GM12892 (cell line): Measurements from ENCODE around the gene RPS6KB2.

ENCODE experiments used
- POLR2A ChIP-seq: IDR thresholded peaks from 2 replicates; pipeline ENCODE4 v1.6.1; 2011; ENCODE audit warnings: low read depth, low read length, control low read depth
- POLR2AphosphoS5 ChIP-seq: IDR thresholded peaks from 2 replicates; pipeline ENCODE4 v1.6.1; 2011; ENCODE audit warnings: low read depth, low read length, control low read depth

DNA sequence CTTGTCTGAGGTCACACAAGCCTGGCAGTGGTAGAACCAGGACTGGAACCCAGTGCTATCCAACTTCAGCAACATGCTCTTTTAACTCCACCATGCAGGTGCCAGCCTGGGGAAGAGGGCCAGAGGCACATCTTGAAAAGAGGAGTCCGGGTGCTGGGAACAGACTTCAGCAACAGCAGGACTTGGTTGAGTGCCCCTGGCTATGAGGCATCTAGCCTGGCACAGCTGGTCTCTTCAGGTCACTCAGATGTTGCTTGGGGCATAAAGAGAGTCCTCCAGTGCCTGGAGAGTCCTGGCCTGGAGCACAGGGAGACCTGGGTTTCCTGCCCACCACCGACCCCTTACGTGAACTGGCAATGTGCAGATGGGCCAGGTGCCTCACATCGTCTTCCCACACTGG, 49.8 kb upstream of the RPS6KB2 start:
- TF ChIP-seq POLR2A (no peak), POLR2AphosphoS5 (no peak)
